D721Med (cell line): Measurements from ENCODE around the gene TNRC6B.
"Not testable (repeated sequence)": the region's sequence is repeated elsewhere in the genome, so short reads cannot be mapped to it uniquely, and the experiment has no call there.

Experiments used
- DNase-seq: peaks from one replicate; pipeline ENCODE4 v3.0.0; 2011; ENCODE audit warnings: low spot score; ENCODE audit not compliant: insufficient read length
- FAIRE-seq: peaks from 2 replicates; lab custom pipeline; 2011; peaks lifted over from hg19 to GRCh38; lab: Jason Lieb, UNC
- CTCF ChIP-seq: IDR thresholded peaks from 2 replicates; pipeline ENCODE4 v1.5.1; 2012; ENCODE audit warnings: mild to moderate bottlenecking, control low read depth; ENCODE audit not compliant: insufficient read depth; ENCODE audit errors: missing control alignments

Gene TNRC6B

GRCh38 chr22:40183029-40183581 lies 5.4 kb downstream of the TNRC6B start:
- FAIRE-seq (no peak), DNase-seq (no peak)
- no peak for TF ChIP-seq CTCF

- DNase-seq, FAIRE-seq: not testable (repeated sequence)
Observed at GRCh38 chr22:40183603-40184002, 5.9 kb downstream of the TNRC6B start.

GRCh38 chr22:40187389-40187788 lies 9.7 kb downstream of the TNRC6B start:
- DNase-seq (no peak), FAIRE-seq (no peak)
- no peak for TF ChIP-seq CTCF

- FAIRE-seq: no peak
- DNase-seq: no peak
- no peak for TF ChIP-seq CTCF
Observed at GRCh38 chr22:40189997-40190396, 12.3 kb downstream of the TNRC6B start.

- no peak for TF ChIP-seq CTCF
- no peak for DNase-seq
- no peak for FAIRE-seq
Observed at GRCh38 chr22:40190501-40190900, 12.8 kb downstream of the TNRC6B start.

- TF ChIP-seq CTCF: peak; percentile 28
- no peak for FAIRE-seq
- DNase-seq: no peak
Observed at GRCh38 chr22:40193429-40194421, 16.0 kb downstream of the TNRC6B start.

GRCh38 chr22:40194656-40195055 lies 16.9 kb downstream of the TNRC6B start:
- DNase-seq (no peak), FAIRE-seq (no peak)
- no peak for TF ChIP-seq CTCF
